Dendritic cell treated with granulocyte-macrophage colony-stimulating factor and Interleukin-4, amounts not matched to agents 40 ng/mL and 50 ng/mL, for 4 days (primary cell): ENCODE results near the gene RAD51D.

Experiments used
- H3K27ac Mint-ChIP-seq: one replicate; pipeline ENCODE4 v1.8.0; 2022; ENCODE audit warnings: mild to moderate bottlenecking, mixed read lengths
- H3K27me3 Mint-ChIP-seq: one replicate; pipeline ENCODE4 v1.8.0; 2022; ENCODE audit warnings: mild to moderate bottlenecking, mixed read lengths
- H3K36me3 Mint-ChIP-seq: one replicate; pipeline ENCODE4 v1.8.0; 2022; ENCODE audit warnings: low read depth, mixed read lengths
- H3K4me1 Mint-ChIP-seq: one replicate; pipeline ENCODE4 v1.8.0; 2022; ENCODE audit warnings: low read depth, mixed read lengths
- H3K4me3 Mint-ChIP-seq: one replicate; pipeline ENCODE4 v1.8.0; 2022; ENCODE audit warnings: mild to moderate bottlenecking, moderate library complexity, mixed read lengths
- H3K9me3 Mint-ChIP-seq: one replicate; pipeline ENCODE4 v1.8.0; 2022; ENCODE audit warnings: mixed read lengths
- intact Hi-C: fragments of 100-400 bp; cut with micrococcal nuclease; formaldehyde crosslinking; loops from one replicate; pipeline ENCODE4 v1.15.0; 2022

RAD51D gene

DNA sequence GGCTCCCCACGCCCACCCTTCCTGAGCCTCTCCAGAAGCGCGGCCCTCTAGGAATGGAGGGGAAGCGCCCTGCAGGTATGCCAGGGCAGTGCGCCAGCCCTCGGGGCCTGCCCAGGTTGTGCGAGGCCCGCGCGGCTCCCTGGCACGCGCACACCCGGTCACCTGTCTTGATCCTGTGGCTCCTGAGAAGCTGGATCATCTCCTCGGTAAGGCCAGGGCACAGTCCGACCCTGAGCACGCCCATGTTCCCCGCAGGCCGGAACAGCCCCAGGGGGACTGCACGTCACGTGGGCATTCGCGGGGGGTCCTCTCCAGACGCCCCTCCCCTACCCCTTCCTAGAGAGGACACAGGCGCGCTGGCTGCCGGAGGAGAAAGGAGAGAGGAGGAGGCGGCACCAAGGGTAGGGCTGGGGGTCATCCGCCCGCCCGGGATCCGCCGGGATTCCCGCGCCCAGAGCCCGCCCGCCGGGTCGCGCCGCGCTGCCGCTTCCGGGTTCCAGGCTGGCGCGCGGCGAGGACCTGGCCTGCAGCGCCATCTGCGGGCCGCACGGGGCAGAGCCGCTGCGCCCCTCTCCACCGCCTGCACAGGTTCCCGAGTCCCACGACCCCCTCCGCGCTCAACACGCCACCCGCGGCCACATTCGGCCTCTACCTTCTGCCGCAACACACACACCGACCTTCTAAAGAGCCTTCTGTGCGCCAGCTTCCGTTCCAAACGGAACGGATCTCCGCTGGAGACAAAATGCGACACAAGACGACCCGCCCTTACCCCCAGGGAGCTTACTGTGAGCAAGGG, at the start of gene RAD51D:
RAD51D (minus strand) TSS at position 491 of the 796 bp plus-strand sequence; CDS start at position 244, 247 bp downstream.
- Mint-ChIP-seq H3K36me3 (no peaks in the 10 kb centered on the region), H3K27ac (peak within 1 kb of the TSS; percentile 86), H3K4me3 (peak within 1 kb of the TSS; percentile 85), H3K4me1 (peaks cover 26% of the 10 kb centered on the region), H3K27me3 (peaks cover 4% of the 10 kb centered on the region), H3K9me3 (no peaks in the 10 kb centered on the region)
- intact Hi-C loops: loop anchor here (1.0 to 2.0 kb wide), 3 partner anchors 121 to 699 kb away; no protein-coding TSS in a partner anchor

DNA sequence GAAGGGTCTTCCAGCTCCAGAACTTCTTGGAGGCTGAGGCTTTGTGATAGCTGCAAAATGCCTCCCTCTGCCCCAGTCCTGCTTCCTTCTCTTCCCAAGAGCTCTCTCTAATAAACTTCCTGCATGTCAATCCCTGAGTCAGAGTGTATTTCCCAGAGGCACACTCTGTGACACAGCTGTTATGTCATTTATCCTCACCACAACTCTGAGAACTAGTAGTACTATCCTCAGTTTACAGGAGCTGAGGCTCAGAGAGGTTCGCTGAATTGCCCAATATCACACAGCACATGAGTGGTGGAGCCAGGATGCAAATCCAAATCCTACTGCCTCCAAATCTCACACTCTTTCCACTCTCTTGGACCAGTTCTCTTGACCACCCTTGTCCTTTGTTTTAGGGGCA, 48.0 kb upstream of the RAD51D start:
- intact Hi-C loops: no loop called here
- Mint-ChIP-seq H3K9me3 (no peaks in the 10 kb centered on the region), H3K4me1 (no peaks in the 10 kb centered on the region), H3K36me3 (no peaks in the 10 kb centered on the region), H3K4me3 (no peak overlapping the region), H3K27ac (no peak overlapping the region), H3K27me3 (peaks cover 18% of the 10 kb centered on the region)

DNA sequence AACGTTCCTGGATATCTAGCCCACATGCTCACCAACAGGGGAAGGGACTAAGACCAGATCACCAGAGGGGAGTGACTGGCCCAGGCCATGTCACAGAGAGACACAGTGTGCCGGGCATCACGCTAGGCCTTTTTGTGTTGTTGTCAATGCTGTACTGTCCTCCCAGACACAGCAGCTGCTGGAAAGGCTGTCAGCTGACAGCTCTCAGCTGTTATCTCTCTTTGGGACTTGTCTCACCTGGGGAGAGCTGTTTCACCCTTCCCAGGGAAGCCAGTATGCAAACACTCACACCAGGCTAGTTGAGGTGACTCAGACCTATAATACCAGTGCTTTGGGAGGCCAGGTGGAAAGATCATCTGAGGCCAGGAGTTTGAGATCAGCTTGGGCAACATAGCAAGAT, 47.4 kb upstream of the RAD51D start:
- H3K27ac Mint-ChIP-seq: no peak overlapping the region
- intact Hi-C loops: no loop called here
- peaks cover 19% of the 10 kb centered on the region for H3K27me3 Mint-ChIP-seq
- H3K36me3 Mint-ChIP-seq: no peaks in the 10 kb centered on the region
- no peaks in the 10 kb centered on the region for H3K4me1 Mint-ChIP-seq
- H3K4me3 Mint-ChIP-seq: no peak overlapping the region
- no peaks in the 10 kb centered on the region for H3K9me3 Mint-ChIP-seq

DNA sequence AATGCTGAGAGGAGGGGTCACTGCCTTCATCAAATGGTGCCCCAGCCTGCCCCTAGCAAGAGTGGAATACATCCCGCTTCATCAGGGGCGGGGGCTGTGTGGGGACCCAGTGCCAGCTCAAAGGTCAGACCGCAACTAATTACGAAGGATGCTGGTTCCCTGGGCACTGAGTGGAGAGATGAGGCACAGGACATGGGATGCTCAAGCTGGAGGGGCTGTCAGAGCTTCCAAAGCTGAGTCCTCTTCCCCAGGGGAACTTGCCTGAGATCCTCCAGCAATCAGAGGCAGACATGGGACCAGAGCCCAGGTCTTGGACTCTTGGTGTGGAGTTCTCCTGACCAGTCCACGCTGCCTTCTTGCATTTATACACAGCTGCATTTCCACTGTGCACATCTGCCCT, 46.9 kb upstream of the RAD51D start:
- no peaks in the 10 kb centered on the region for H3K9me3 Mint-ChIP-seq
- intact Hi-C loops: no loop called here
- H3K36me3 Mint-ChIP-seq: no peaks in the 10 kb centered on the region
- no peaks in the 10 kb centered on the region for H3K4me1 Mint-ChIP-seq
- H3K27ac Mint-ChIP-seq: no peak overlapping the region
- H3K4me3 Mint-ChIP-seq: no peak overlapping the region
- H3K27me3 Mint-ChIP-seq: peaks cover 21% of the 10 kb centered on the region

DNA sequence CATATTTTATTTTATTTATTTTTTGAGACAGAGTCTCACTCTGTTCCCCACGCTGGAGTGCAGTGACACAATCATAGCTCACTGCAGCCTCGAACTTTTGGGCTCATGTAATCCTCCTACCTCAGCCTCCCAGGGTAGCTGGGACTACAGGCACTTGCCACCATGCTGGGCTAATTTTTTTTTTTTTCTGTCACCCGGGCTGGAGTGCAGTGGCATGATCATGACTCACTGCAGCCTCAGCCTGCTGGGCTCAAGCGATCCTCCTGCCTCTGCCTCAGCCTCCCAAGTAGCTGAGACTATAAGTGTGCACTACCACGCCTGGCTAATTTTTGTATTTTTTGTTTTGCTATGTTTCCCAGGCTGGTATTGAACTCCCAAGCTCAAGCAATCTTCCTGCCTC, 45.1 kb upstream of the RAD51D start:
- intact Hi-C loops: no loop called here
- no peaks in the 10 kb centered on the region for H3K9me3 Mint-ChIP-seq
- H3K27ac Mint-ChIP-seq: no peak overlapping the region
- H3K36me3 Mint-ChIP-seq: no peaks in the 10 kb centered on the region
- H3K27me3 Mint-ChIP-seq: peaks cover 24% of the 10 kb centered on the region
- peaks cover 6% of the 10 kb centered on the region for H3K4me1 Mint-ChIP-seq
- no peak overlapping the region for H3K4me3 Mint-ChIP-seq

DNA sequence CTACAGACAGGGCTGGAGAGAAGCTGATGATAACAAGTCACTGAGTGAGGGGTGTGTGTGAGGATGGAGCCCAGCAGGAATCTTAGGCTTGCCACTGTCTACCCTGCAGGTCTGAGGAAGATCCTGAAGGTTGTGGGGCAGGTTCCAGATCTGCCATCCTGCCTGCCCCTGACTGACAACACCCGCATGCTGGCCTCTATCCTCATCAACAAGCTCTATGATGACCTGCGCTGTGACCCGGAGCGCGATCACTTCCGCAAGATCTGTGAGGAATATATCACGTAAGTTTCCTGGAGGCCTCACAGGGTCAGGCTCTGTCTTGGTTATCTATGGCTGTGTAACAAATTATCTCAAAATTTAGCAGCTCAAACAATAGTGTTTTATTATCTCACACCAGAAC, 44.2 kb upstream of the RAD51D start:
- H3K27ac Mint-ChIP-seq: no peak overlapping the region
- H3K27me3 Mint-ChIP-seq: peaks cover 24% of the 10 kb centered on the region
- H3K9me3 Mint-ChIP-seq: no peaks in the 10 kb centered on the region

DNA sequence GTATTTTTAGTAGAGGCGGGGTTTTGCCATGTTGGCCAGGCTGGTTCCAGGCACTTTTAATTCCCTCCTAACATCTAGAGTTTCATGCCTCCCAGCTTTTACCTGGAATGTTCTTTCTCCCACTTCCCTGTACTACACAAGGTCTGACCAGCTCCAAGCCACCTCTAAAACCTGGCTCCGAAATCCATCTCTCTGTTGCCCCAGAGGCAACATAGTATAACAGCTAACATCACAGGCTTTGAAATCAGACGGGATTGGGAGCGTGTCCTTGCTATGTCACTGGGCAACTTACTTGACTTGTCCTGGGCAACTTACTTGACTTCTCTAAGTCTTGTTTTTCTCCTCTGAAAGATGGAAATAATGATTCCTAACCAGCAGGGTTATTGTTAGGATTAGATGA, 43.1 kb upstream of the RAD51D start:
- no peaks in the 10 kb centered on the region for H3K36me3 Mint-ChIP-seq
- H3K4me3 Mint-ChIP-seq: no peak overlapping the region
- H3K27ac Mint-ChIP-seq: no peak overlapping the region
- no peaks in the 10 kb centered on the region for H3K9me3 Mint-ChIP-seq
- peaks cover 24% of the 10 kb centered on the region for H3K27me3 Mint-ChIP-seq
- peaks cover 6% of the 10 kb centered on the region for H3K4me1 Mint-ChIP-seq
- intact Hi-C loops: no loop called here

More for the DNA sequence above, 44.2 kb upstream of the RAD51D start:
- intact Hi-C loops: no loop called here
- H3K36me3 Mint-ChIP-seq: no peaks in the 10 kb centered on the region
- peaks cover 6% of the 10 kb centered on the region for H3K4me1 Mint-ChIP-seq
- H3K4me3 Mint-ChIP-seq: no peak overlapping the region

DNA sequence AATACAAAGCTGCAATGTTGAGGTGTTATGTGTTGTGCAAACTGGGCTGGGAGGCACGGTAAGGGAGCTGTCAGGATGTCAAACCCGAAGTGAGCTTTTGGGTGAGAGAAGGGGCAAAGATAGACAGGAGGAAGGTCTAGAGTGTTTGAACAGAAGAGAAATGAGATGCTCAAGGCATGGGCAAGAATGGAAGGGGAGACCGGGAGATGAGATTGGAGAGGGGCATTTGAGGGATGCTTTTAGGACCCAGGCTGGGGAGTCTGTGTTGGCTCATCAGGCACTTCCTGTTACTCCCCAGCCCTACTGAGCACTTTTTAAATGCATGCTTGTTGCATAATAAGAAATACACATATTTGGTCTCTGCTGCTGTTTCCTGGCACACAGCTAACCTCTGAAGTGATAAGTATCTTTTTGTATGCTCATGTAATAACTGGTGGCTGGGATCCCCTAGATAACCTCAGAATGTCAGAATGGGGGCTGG, 41.7 kb upstream of the RAD51D start:
- Mint-ChIP-seq H3K27ac (no peak overlapping the region), H3K36me3 (no peaks in the 10 kb centered on the region), H3K4me3 (no peak overlapping the region), H3K27me3 (peaks cover 16% of the 10 kb centered on the region), H3K4me1 (peaks cover 6% of the 10 kb centered on the region), H3K9me3 (no peaks in the 10 kb centered on the region)
- intact Hi-C loops: no loop called here

DNA sequence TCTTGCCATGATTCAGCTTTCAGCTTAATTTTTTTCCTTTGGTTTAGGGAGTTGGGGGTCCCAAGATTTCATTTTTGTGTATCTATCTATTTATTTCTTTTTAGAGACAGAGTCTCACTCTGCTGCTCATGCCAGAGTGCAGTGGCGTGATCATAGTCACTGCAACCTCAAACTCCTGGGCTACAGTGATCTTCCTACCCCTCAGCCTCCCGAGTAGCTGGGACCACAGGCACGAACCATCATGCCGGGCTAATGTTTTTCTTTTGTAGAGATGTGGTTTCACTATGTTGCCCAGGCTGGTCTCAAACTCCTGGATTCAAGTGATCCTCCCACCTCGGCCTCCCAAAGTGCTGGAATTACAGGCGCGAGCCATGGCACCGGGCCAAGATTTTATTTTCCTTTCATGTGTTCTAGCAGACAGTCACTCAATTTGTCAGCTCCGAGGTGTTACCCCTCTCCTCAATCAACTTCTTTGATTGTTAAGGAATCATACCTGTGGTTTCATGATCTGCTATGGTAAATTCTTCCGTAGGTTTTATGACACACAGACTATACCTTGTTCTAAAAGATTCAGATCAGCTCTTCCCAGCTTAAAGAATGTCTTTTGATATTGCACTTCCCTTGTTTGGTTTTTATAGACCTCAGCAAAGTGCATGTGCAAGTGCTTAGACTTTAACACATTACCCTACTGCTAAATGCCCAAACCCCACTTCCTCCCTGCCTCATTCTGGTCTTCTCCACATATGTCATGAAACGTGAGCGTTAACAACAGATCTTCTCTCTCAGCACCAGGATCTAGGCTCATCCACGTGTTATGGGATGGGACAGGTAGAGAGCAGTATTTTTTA, 40.9 kb upstream of the RAD51D start:
- intact Hi-C loops: no loop called here
- no peak overlapping the region for H3K27ac Mint-ChIP-seq
- H3K4me3 Mint-ChIP-seq: no peak overlapping the region
- peaks cover 6% of the 10 kb centered on the region for H3K4me1 Mint-ChIP-seq
- no peaks in the 10 kb centered on the region for H3K36me3 Mint-ChIP-seq
- peaks cover 14% of the 10 kb centered on the region for H3K27me3 Mint-ChIP-seq
- no peaks in the 10 kb centered on the region for H3K9me3 Mint-ChIP-seq

DNA sequence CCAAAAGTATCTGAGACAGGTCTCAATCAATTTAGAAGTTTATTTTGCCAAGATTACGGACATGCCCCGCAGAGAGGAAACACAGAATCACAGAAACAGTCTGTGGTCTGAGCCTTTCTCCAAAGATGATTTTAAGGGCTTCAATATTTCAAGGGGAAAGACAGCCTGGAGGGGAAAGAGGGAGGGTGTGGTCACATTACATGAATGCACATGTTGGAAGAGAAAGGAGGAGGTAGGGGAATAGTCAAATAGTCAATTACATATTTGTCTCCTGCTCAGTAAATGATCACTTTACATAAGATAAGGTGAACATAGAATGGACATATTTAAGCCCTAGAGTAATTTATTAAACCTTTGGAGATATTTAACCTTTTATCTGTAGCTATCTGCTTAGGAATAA, 40.3 kb upstream of the RAD51D start:
- H3K9me3 Mint-ChIP-seq: no peaks in the 10 kb centered on the region
- peaks cover 6% of the 10 kb centered on the region for H3K4me1 Mint-ChIP-seq
- peaks cover 14% of the 10 kb centered on the region for H3K27me3 Mint-ChIP-seq
- H3K4me3 Mint-ChIP-seq: no peak overlapping the region
- intact Hi-C loops: no loop called here
- H3K36me3 Mint-ChIP-seq: no peaks in the 10 kb centered on the region
- H3K27ac Mint-ChIP-seq: no peak overlapping the region

DNA sequence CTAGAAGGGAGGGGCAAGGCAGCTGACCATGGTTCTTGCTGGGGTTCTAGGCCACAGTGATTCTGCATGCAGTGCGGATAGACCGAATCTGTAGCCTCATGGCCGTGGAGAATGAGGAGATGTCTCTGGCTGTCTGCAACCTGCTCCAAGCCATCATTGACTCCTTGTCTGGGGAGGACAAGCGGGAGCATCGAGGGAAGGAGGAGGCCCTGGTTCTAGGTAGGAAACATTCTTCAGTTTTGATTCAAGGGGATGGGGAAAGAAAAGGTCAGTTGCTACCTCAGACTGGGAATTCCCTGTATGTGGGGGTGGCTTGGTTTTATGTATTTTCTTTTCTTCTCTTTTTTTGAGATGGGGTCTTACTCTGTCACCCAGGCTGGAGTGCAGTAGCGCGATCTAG, 35.6 kb upstream of the RAD51D start:
- intact Hi-C loops: no loop called here
- Mint-ChIP-seq H3K27me3 (peaks cover 3% of the 10 kb centered on the region), H3K36me3 (no peaks in the 10 kb centered on the region), H3K4me1 (no peaks in the 10 kb centered on the region), H3K4me3 (no peak overlapping the region), H3K9me3 (no peaks in the 10 kb centered on the region), H3K27ac (no peak overlapping the region)

DNA sequence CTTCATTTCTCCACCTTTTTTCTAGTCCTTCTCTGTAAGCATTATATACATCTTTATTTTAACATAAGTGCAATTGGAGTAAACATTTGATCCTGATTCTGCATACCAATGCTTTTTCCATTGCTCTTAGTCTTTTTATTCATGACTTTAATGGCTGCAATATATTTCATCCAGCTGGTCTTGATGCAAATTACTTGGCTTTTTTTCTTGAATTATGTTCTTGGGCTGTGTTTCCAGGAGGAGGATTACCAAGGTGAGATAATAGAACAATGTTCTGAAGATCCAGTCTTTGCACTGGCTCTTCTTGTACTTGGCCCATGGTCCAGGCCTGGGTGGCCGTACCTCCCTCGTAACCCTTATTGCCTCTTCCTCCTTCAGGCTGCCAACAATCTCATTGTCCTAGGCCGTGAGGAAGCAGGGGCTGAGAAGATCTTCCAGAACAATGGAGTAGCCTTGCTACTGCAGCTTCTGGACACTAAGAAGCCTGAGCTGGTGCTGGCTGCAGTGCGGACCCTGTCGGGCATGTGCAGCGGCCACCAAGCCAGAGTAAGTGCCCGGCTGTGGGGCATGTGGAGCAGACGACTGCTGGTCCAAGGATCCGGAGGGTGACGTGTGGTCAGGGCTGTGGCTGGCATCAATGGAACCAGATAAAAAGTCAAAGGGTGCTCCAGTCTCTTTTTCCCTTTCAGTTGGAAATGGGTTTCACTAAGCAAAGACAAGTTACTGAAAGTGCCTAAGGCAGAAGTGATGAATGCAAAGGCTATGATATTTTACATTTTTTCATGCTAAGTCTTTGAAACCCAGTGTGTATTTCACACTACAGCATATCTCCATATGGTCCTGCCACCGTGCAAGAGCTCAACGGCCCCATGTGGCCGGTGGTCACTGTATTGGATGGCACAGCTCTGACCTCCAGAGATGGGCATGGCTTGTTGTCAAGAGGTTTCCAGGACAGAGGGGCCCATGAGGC, 34.8 kb upstream of the RAD51D start:
- H3K27ac Mint-ChIP-seq: no peak overlapping the region
- H3K27me3 Mint-ChIP-seq: peaks cover 3% of the 10 kb centered on the region
- no peaks in the 10 kb centered on the region for H3K4me1 Mint-ChIP-seq
- no peaks in the 10 kb centered on the region for H3K9me3 Mint-ChIP-seq
- no peak overlapping the region for H3K4me3 Mint-ChIP-seq
- H3K36me3 Mint-ChIP-seq: no peaks in the 10 kb centered on the region
- intact Hi-C loops: no loop called here

DNA sequence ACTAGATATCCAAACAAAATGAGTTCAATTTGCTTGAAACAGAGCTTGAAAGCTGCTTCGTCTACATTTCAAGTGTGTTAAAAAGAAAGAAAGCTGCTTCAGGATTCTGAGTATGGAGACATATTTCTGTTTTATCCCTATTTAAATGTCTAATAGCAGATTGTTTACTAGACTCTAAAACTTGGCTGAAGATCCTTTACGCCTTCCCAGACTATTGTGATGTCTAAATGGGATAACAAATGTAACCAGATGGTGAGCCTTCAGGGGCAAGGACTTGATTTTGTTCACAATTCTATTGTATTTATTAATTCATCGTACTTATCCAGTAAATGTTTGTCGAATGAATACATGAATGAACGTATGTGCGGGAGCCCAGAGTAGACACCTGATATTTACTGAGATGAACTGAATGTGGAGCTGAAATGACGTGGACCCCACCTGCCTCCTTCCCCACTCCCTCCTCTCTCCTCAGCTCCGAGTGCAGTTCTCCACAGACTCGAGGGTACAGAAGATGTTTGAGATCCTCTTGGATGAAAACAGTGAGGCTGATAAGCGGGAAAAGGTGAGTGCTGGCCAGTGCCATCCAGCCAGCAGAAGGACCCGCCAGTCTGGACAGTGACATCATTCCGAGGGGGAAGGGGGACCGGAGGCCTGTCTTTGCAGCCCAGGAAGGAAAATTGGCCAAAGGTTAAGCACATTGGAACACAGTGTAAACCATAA, 32.9 kb upstream of the RAD51D start:
- no peaks in the 10 kb centered on the region for H3K4me1 Mint-ChIP-seq
- H3K36me3 Mint-ChIP-seq: no peaks in the 10 kb centered on the region
- peaks cover 5% of the 10 kb centered on the region for H3K27me3 Mint-ChIP-seq
- no peak overlapping the region for H3K27ac Mint-ChIP-seq
- intact Hi-C loops: no loop called here
- H3K4me3 Mint-ChIP-seq: no peak overlapping the region
- H3K9me3 Mint-ChIP-seq: no peaks in the 10 kb centered on the region
